Embryonic facial prominence (tissue), 1 donor: Measurements from ENCODE around the gene TANC1.

ENCODE experiments used
- DNase-seq: peaks from one replicate; pipeline ENCODE4 v3.0.0-alpha.2; 2016; ENCODE audit errors: extremely low spot score

TANC1 gene

DNA sequence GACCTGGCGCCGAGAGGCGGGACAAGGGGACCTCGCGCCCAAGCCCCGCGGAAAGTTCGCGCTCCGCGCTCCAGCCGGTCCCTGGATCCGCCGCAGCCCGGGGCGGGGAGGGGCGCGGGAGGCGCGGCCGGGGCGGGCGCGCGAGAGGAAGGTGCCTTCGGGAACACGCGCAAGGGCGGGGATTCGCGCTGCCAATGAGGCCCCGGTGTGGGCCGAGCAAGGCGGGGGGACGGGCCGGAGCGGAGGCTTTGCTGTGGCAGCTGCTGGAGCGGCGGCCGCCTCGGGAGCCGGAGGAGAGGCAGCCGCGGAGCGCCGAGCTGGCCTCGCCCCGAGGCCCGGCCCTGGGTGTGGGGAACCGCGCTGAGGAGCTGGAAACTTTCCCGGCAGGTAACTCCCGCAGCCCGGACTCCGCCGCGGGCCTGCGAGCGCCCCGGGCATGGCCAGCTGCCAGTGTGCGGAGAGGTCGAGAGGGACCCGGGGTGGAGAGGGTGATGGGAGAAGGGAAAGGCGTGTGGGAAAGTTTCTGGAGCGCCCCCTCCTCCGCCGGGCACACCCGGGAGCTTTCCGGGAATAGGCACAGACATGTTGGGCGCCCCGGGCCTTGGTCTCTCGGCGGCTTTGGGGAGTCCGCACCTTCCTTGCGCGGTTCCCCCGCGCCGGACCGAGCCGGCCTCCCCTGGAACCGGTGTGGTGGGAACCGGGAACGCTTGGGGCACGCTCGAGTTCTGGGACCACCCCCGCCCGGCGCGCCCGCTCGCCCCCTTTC is at the start of gene TANC1:
TANC1 (plus strand) TSS at position 245 of the 766 bp plus-strand sequence. CDS start 97,271 bp downstream, outside the sequence.
- peak; percentile 86 for DNase-seq

DNA sequence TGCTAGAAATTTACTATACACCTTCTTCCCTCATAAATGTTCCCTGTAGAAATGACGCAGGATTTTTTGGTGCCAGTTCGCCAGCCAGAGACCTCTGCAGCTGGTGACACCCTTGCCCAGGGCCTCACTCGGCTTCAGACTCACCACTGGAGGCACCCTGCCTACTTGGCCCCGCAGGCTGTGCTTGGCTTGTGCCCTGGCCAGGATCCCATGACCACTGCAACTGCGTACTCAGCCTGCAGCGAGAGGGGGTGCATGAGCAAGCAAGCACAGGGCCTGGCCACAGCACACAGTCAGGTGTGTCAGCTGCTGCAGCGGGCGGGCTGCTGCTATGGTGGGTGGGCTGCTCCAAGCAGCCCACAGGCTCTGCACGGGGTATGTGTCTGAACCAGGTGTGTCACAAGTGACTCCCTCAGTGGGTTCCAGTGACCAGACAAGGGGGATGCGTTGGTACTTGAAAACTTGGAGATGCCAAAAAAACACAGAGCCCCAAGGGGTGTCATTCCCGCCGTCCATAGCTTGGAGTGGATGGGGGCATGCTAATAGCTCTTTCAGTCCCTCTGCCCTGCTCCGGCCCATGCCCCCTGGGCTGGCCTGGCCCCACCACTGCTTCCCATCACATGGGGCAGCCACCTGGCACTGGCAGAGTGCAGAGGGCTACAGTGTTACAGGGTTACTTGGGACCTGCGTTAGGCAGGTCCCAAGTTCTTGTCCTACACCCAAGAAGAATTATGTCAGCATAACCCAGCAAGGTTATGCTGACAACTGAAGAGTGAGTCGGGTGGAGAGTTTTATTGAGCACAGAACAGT is 46.6 kb upstream of the TANC1 start:
- DNase-seq, result no peak

DNA sequence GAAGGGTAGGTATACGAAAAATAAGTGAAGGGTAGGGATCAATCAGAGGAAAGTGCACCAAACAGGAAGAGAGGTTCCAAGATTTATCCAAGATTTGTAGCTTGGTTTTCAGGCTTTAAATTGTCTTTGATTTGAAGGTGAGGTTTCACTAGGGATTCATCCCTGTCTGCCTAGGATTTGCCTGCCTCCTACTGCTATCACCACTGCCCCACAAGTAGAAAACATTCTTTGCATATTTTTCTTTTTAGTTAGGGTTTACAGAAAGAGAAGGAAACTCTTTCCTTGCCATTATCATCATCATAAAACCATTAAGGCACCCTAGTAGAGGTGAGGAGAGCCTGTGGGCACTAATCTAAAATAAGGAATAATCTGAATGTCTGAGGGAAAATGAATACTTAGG is 45.8 kb upstream of the TANC1 start:
- no peak for DNase-seq

DNA sequence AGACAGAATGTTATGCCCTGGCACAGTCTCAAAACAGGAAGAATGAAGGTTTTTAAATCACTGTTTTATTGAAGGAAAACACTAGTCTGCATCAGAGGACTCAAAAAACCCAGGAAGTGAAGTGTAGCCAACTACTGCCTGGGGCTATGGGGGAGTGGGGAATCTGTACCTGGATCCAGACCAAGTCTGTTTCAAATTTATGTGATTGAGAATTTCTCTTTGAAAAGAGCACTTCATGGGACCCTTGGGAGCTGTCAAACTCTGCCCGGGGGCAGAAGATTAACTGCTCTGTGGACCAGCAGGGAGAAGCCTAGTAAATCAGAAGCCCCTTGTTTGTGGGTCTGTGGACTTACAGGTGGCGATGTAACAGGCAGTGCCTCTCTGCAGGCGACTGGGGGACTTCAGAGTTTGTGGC is 45.3 kb upstream of the TANC1 start:
- peak; percentile 37 for DNase-seq

DNA sequence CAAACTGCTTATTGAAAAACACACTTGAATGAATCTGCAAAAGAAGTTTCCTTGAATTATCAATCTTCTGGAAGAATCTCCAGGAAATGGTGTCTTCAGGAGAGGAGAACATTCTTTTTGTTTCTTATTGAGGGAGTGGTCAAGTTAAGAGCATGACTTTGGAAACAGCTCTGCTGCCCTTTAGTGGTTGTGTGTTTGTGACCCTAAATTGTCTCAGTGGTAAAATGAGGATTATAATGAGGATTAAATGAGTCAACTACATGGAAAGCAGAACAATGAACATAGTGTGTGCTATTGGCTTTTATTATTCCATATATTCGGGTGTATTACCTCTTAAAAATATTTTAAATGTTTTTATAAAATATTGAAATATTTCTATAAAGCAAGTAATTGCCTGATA is 44.8 kb upstream of the TANC1 start:
- DNase-seq, result no peak

DNA sequence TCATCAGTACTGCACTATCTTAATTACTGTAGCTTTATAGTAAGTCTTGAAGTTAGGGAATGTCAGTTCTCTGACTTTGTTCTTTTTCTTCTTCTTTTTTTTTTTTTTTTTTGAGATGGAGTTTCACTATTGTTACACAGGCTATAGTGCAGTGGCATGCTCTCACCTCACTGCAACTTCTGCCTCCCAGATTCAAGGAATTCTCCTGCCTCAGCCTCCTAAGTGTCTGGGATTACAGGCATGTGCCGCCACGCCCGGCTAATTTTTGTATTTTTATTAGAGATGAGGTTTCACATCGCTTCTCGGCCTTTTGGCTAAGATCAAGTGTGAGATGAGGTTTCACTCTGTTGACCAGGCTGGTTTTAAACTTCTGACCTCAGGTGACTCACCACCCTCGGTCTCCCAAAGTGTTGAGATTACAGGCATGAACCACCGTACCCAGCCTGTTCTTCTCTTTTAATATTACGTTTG is 41.9 kb upstream of the TANC1 start:
- no peak for DNase-seq

DNA sequence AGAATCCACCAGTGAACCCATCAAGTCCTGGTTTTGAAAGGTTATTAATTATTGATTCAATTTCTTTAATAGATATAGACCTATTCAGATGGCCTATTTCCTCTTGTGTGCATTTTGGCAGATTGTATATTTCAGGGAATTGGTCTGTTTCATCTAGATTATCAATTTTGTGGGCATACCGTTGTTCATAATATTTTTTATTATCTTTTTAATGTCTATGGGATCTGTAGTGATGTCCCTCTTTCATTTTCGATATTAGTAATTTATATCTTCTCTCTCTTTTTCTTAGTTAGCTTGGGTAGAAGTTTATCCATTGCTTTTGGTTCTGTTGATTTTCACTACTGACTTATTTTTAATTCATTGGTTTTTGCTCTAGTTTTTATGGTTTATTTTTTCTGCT is 39.9 kb upstream of the TANC1 start:
- no peak for DNase-seq

DNA sequence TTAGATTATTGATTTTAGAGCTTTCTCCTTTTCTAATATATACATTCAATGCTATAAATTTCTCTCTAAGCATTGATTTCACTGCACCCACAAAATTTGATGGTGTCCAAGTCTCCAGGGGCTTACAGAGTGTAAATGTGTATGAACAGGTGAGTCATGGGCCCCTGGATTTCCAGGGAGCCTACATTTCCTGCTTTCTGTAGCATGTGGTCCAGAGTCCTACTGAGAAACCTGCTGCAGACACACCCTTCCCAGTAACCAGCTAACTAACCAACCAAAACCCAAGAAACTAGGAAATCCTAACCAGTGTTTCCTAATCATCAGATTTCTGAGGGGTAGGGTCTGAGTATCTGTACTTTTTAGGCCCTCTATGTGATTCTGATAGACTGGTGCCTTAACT is 39.5 kb upstream of the TANC1 start:
- no peak for DNase-seq

DNA sequence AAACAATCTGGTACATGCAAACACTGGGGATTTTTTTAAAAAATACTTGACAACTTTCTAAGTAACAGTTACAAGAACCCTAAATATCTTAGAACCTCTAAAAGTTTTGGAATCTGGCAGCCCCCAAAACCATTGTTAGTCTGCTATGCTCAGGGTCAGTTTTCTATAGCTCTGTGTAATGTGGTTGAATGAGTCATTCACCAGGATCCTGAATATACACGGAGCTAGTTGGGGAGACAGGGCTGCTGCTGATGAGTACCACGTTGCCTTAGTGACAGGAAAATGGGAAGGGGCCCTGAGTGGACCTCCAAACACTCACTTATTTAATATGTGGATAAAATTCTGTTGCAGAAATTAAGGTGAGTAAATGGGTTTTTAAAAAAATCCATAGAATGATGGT is 36.9 kb upstream of the TANC1 start:
- DNase-seq, result no peak

DNA sequence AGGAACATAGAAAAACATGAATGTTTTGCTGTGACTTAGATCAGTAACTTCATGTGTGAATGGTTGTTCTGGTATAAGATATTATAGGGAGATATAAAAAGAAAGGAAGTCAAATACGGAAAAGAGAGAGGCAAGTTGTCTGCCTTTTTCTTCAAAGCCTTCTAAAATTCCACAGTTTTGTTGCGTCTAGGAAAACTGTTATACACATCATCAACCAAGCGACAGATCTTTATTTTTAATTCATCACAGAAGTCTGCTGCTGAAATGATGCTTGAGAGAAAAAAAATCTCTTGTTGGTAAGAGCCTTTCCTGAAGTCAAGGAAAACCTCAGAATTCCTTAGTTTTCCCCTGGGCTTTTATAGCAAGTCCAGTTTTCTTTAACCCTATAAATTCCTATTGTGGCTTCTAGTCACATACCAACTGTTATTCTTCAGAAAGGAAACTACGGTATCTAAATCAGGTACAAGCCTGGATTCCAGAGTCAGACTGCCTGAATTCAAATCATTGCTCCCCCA is 36.3 kb upstream of the TANC1 start:
- DNase-seq, result peak; percentile 32

DNA sequence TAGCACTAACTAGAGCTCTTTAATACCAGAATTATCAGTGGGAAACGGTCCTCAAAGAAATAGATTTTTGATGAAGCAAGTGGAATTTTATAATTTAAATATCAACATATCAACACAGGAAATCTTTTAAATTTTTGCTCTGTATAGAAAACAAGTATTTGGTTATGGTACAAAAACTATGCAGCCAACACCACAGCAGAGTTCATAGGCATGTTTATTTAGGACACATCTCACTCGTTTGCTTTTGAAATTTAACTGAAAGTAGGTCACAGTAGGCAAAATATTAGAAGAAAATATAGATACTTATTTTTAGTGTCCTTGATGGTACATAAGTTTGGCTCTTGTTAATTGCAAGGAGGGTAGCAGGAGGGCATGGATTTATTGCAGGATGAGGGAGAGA is 34.3 kb upstream of the TANC1 start:
- no peak for DNase-seq

DNA sequence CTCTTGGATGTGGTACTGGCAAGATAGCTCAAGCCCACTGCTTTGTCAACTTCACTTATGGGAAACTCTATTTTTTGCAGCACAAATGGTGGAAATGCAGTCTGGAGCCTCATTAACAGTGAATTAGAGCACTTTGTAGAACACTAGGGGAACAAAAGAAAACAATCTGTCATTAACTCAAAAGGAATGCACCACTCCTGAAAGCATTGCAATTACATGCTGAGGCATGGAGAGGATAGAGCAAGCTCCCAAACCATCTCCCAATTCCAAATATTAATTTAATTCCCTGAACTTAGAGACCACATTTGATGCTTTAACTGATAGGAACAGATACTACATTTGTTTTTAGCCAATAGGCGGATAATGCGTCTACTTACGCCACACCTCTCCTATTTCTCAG is 32.8 kb upstream of the TANC1 start:
- no peak for DNase-seq

DNA sequence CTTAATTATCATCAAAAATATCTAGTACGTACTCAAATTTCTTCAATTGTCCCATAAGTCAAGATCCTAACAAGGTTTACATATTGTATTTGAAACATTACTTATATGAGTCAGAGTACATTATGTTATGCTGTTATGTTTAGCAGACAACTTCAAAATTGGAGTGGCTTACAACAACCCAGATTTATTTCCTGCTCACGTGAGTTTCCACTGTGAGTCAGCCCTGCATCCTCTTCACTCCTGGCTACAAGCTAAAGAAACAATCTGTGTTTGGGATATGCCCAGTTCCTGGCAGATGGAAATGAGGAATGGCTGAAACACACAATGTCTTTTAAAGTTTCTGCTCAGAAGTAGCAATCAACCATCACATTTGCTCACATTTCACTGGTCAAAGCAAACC is 31.5 kb upstream of the TANC1 start:
- DNase-seq, result no peak

DNA sequence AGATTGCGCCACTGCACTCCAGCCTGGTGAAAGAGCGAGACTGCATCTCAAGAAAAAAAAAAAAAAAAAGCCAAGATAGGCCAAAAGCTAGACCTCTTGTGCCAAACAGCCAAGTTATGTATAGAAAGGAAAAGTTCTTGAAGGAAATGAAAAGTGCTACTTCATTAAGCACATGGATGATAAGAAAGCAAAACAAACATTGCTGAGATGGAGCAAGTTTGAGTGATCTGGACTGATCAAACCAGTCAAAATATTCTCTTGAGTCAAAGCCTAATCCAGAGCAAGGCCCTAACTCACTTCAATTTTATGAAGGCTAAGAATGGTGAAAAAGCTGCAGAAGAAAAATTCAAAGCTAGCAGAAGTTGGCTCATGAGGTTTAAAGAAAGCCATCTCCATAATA is 28.1 kb upstream of the TANC1 start:
- DNase-seq, result no peak

DNA sequence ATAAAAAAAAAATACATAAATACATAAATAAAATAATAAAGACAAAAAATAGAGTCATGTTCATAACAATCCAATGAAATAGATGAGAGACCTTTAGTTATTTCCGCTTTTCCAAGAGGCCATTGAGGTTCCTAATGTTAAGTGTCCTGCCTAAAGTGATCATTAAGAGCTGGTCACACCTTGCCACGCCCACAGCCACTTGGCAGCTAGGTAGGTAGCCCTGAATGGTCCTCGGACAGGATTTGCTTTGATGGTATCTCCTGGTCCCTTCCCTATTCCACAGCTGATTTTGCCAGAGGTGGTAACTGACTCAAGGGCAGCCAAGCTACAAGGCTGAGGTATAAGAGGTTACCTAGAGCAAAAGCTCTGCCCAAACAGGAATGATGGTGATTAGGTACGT is 24.5 kb upstream of the TANC1 start:
- no peak for DNase-seq

DNA sequence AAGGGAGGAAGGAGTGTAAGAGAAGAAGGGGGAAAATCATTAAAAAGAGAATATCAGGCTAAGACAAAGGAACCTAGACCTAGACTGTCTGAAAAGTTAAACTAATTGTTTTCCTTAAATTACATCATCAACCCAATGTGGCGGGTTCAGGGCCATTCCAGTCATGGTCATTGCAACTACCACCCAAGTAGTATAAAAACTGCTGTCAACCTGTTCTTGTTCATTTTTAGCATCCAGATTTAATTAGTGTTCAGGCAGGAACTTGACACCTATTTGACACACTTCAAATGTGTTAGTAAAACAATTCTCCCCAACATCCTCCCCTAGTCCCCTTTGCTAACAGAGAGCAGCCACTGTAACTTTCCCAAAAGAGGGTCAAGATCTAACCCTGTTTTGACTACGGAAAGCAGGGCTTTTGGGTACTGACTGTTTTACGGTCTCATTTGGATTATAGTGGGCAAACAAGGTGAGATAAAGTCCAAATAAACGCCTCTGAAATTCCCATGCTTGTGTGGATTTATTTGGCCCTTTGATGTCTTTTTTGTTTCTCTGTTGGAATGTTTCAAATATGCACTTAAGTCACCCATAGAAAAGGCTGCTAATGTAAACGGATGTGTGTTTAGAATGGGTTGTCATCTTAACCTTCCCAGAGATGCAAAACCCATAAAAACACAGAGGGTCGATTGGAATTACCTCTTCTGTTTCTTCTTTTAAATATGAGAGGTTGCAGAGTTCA is 19.3 kb upstream of the TANC1 start:
- no peak for DNase-seq

DNA sequence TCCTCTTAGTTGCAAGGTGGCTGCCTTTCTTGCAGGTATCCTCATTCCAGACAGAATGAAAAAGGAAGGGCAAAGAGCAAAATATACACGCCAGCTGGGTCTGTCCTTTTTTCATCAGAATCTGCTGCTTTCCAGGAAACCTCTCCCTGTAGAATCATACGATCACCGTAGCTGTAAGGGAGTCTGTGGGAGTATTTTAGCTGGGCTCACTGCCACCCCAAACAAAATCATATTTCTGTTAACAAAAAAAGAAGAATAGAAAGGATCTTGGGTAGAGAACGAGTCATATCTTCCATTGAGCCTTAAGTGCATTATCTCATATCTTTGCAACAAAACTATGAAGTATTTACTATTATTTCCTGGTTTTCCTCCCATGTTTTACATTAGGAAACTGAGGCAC is 15.0 kb upstream of the TANC1 start:
- DNase-seq, result no peak

DNA sequence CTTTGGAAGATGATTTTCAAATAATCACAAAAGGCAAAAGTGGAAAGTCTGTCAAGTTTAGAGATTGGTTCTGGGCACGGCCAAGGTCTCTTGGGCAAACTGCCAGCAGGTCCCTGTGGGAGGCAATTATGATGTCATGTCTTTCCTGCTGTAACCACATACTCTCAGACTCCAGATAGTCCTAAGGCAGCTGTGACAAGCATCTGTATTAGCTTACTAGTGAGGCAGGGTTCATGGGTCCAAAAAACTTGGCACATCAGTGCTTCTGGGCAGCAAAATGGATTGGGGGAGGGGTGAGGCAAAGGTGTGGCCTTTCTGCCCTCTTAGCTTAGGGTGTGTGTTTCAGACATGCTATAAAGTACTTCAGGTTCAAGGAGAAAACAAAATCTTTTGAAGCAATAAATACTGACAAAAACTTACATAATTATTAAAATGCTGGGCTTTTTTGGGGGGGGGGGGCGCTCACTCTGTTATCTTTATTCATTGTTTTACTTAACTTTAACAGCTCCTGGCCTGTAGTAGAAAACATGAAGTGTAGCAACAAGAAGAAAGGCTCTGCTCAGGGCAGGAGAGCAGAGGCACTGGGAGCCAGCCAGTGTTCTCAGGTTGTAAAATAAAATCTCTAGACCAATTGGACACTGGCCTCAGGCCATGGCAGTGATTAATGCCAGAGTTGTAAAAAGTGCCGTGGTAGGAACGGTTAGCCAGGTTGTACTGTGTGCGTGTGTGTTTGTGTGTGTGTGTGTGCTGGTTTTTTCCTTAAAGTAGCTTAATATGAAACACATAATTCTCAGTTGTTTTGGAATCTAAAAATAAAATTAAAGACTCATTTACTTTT is 14.3 kb upstream of the TANC1 start:
- peak; percentile 66 for DNase-seq

DNA sequence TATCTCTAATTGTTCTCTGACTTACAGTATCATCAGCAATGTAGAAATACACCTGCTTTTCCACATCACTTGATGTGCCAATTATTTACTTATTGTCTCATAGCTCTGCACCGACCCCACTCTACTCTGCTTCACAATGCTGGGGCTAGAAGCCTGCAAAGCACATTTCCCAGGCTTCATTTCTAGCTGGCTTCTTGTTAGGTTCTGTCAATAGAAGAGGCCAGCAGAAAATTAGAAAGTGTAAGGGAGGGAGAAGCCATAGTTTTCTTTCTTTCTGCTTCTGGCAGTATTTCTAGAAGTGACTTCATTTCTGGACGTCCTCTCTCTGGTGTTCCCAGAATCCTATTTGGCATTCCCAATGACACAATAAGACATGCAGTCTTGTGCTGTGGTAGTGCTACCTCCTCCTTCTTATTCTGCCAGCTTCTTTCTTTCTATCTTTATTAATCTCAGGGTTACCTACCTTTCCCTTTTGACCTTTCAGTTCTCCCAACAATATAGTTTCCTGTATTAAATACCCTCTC is 12.5 kb upstream of the TANC1 start:
- no peak for DNase-seq

DNA sequence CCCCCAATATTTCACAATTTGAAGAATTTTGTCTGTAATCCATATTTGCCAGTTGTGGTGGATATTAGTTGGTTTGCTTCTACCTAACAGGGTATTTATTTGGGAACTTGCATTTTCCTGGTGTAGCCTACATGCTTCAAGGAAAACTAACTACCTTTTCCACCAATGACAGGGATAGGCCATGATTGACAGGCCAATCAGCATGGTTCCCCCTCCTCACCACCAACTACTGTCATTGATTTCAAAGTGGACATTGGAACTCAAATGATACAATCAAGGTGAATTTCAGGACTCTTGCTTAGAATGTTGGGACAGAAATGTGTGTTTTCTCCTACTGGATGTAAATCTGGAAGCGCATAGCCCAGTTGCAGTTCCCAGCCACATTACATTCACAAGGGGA is 10.1 kb upstream of the TANC1 start:
- DNase-seq, result no peak

DNA sequence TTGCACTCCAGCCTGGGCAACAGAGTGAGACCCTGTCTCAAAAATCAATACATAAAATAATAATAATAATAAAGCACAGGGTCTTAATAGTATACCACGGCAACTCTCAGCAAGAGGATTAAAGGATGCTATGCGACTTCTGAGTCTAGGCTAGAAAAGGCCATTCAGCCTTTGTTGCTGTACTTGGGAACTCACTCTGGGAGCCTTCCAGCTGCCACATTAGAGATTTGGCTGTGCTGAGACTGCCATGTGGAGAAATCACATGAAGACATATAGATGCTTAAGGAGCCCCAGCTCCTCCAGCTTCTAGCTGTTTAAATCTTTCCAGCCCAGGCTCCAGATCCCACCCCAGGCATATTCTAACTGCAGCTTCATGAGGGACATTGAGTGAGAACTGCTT is 8.2 kb upstream of the TANC1 start:
- DNase-seq, result no peak
